ENCODE results near the gene MLLT1. TPM values are rescaled to one million over a fixed set of nuclear protein-coding genes. Genes with fewer than 3 reads are reported as not detected.

Gene MLLT1
- total and polyA plus RNA-seq, 11 donors = 17.8 to 45.9 (median 34.9) TPM

- TF ChIP-seq POLR2A (IDR thresholded peaks at IDR 0.05) = no peak
- 68 to 87% (median 74%) methylated on average over 4 to 28 of the region's 28 CpGs for WGBS, 4 donors
- DNase-seq (peak in 2 of 5 donors; percentile 67 to 75), ATAC-seq (peak in 3 of 4 donors; percentile 1 to 18 (median 17))
- peaks cover 0 to 50% (median 26%) of the 10 kb centered on the region in 9 donors for H3K36me3 ChIP-seq
- peak overlapping the region in 11 of 12 donors; percentile 2 to 62 (median 38) for H3K27ac ChIP-seq
- intact Hi-C loops (cut with DNase I) = loop anchor here in 3 of 10 donors (5.0 to 10.0 kb wide), 2 partner anchors 54 to 57 kb away; partner anchors contain the start of gene MLLT1 (in 3 of the 3)
- H3K9me3 ChIP-seq = no peaks in the 10 kb centered on the region
- no peak overlapping the region for H3K4me3 ChIP-seq
- H3K4me1 ChIP-seq = peaks cover 8 to 82% (median 52%) of the 10 kb centered on the region in 12 donors
- no peaks in the 10 kb centered on the region for H3K27me3 ChIP-seq
Measured at GRCh38 chr19:6220385-6221191, 59.2 kb downstream of the MLLT1 start.

DNA sequence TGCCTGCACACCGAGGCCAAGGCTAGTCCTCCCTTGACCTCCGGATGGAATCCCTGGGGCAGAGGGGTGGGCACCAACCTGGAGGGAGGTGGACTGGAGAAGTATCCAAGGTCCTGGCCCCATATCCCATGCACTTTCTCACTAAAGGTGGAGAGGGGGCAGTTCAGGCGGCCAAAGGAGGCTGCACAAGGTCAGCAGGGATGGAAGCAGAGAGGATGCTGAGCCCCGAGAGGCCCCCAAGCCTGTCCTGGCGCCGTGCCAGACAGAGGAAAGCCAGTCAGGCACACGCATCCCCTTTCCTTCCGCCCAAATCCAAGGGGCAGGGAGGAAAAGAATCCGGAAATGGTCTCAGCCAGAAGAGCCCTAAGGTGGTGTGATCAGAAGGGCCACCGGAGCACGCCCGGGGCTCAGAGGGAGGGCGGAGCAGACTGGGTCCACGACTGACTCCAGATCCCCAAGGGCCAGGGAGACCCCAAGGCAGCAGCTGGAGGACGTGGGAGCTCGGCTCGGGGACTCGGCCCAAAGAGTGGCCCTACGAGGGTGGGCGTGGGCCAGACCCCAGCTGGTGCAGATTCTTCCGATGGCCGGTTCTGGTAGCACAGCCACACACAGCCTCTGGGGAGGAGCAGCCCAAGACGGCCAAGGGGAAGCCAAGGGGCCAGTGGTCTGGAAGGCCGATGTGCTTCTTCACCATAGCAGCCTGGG is 60.0 kb downstream of the MLLT1 start:
- Histone ChIP-seq H3K4me1 (peaks cover 8 to 74% (median 51%) of the 10 kb centered on the region in 12 donors), H3K4me3 (no peak overlapping the region), H3K27ac (peak overlapping the region in 11 of 12 donors; percentile 2 to 62 (median 38)), H3K27me3 (no peaks in the 10 kb centered on the region), H3K9me3 (no peaks in the 10 kb centered on the region), H3K36me3 (peaks cover 0 to 51% (median 19%) of the 10 kb centered on the region in 9 donors)
- ATAC-seq (no peak), DNase-seq (peak in 1 of 5 donors; percentile 68)
- intact Hi-C loops (cut with DNase I) = loop anchor here in 9 of 10 donors (1.0 to 10.0 kb wide), 8 partner anchors 43 to 81 kb away; partner anchors contain the start of gene MLLT1 (in 3 of the 9)
- TF ChIP-seq POLR2A (IDR thresholded peaks at IDR 0.05) = no peak
- TF ChIP-seq, protein P1, sequence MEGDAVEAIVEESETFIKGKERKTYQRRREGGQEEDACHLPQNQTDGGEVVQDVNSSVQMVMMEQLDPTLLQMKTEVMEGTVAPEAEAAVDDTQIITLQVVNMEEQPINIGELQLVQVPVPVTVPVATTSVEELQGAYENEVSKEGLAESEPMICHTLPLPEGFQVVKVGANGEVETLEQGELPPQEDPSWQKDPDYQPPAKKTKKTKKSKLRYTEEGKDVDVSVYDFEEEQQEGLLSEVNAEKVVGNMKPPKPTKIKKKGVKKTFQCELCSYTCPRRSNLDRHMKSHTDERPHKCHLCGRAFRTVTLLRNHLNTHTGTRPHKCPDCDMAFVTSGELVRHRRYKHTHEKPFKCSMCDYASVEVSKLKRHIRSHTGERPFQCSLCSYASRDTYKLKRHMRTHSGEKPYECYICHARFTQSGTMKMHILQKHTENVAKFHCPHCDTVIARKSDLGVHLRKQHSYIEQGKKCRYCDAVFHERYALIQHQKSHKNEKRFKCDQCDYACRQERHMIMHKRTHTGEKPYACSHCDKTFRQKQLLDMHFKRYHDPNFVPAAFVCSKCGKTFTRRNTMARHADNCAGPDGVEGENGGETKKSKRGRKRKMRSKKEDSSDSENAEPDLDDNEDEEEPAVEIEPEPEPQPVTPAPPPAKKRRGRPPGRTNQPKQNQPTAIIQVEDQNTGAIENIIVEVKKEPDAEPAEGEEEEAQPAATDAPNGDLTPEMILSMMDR (IDR thresholded peaks at IDR 0.05) = no peak
- WGBS, 4 donors = 35 to 56% (median 46%) methylated on average over 17 to 24 of the region's 24 CpGs

GRCh38 chr19:6219147-6219525 is 60.6 kb downstream of the MLLT1 start:
- no peaks in the 10 kb centered on the region for H3K27me3 ChIP-seq
- DNase-seq (peak in 2 of 5 donors; percentile 8 to 57), ATAC-seq (no peak)
- peaks cover 0 to 52% (median 19%) of the 10 kb centered on the region in 9 donors for H3K36me3 ChIP-seq
- H3K9me3 ChIP-seq = no peaks in the 10 kb centered on the region
- TF ChIP-seq POLR2A (IDR thresholded peaks at IDR 0.05) = no peak
- intact Hi-C loops (cut with DNase I) = loop anchor here in 8 of 10 donors (1.0 to 5.0 kb wide), 6 partner anchors 43 to 82 kb away; no protein-coding TSS in a partner anchor
- peak overlapping the region in 6 of 12 donors; percentile 8 to 47 (median 28) for H3K27ac ChIP-seq
- no peak overlapping the region for H3K4me3 ChIP-seq
- H3K4me1 ChIP-seq = peaks cover 8 to 68% (median 50%) of the 10 kb centered on the region in 12 donors
- WGBS, 4 donors = 67 to 90% (median 78%) methylated on average over 2 to 8 of the region's 8 CpGs

GRCh38 chr19:6218491-6219146 is 61.2 kb downstream of the MLLT1 start:
- WGBS, 4 donors = 12 to 45% (median 40%) methylated on average over 11 to 18 of the region's 18 CpGs
- no peaks in the 10 kb centered on the region for H3K9me3 ChIP-seq
- TF ChIP-seq, protein P1 (IDR thresholded peaks at IDR 0.05) = peak; percentile 93 to 99 (median 96)
- TF ChIP-seq POLR2A (IDR thresholded peaks at IDR 0.05) = no peak
- H3K4me1 ChIP-seq = peaks cover 8 to 63% (median 45%) of the 10 kb centered on the region in 12 donors
- intact Hi-C loops (cut with DNase I) = loop anchor here (1.0 to 5.0 kb wide), 9 partner anchors 44 to 170 kb away; no protein-coding TSS in a partner anchor
- DNase-seq (peak; percentile 84 to 92 (median 89)), ATAC-seq (peak; percentile 66 to 86 (median 72))
- no peak overlapping the region for H3K4me3 ChIP-seq
- peaks cover 0 to 50% (median 19%) of the 10 kb centered on the region in 9 donors for H3K36me3 ChIP-seq
- no peaks in the 10 kb centered on the region for H3K27me3 ChIP-seq
- H3K27ac ChIP-seq = peak overlapping the region in 4 of 12 donors; percentile 8 to 41 (median 12)

All from heart left ventricle (tissue), 16 donors.